ENCODE results near the gene DHRS7. TPM values are rescaled to one million over a fixed set of nuclear protein-coding genes. Genes with fewer than 3 reads are reported as not detected.

DHRS7 gene
- total and polyA plus RNA-seq, 2 donors (not counting 3 experiments of a cell fraction or from before 2014, with no cell fraction given): 28.6 to 29.3 TPM

- FAIRE-seq (no peak), DNase-seq (ENCODE audit: low read depth, low spot score) (no peak)
- Histone ChIP-seq H3K79me2 (ENCODE audit: control insufficient read depth, insufficient read depth, low read length) (peaks cover 83% of the 10 kb centered on the region), H3K4me1 (ENCODE audit: control insufficient read depth, extremely low read depth, insufficient read depth, low read length) (no peaks in the 10 kb centered on the region), H3K27me3 (ENCODE audit: control insufficient read depth in 2 of 2, insufficient read depth in 2 of 2, low read length in 2 of 2) (no peaks in the 10 kb centered on the region), H3K9ac (replicated peaks; ENCODE audit: extremely low read depth, insufficient read depth, low read length) (no peak overlapping the region), H4K20me1 (replicated peaks; ENCODE audit: control insufficient read depth, extremely low read depth, insufficient read depth, low read length) (peaks cover 2% of the 10 kb centered on the region), H3K27ac (ENCODE audit: insufficient read depth, low read depth, low read length) (no peak overlapping the region), H3K4me3 (replicated peaks in 1 of 3; ENCODE audit: insufficient read depth in 1 of 3, low read depth in 1 of 3, low read length in 3 of 3) (no peak overlapping the region), H3K36me3 (ENCODE audit: control insufficient read depth in 2 of 2, extremely low read depth in 1 of 2, insufficient read depth in 2 of 2, low read length in 2 of 2) (peaks cover 0 to 5% of the 10 kb centered on the region in 2 experiments), H3K9me1 (replicated peaks; ENCODE audit: control insufficient read depth, extremely low read depth, insufficient read depth, low read length) (no peaks in the 10 kb centered on the region), H3K9me3 (replicated peaks; ENCODE audit: control insufficient read depth, insufficient read depth, low read length) (no peaks in the 10 kb centered on the region), H3K4me2 (ENCODE audit: insufficient read depth, low read length) (no peak overlapping the region), H2AFZ (ENCODE audit: low read depth, low read length) (no peak overlapping the region)
- POLR2A ChIA-PET: no interaction called here
- TF ChIP-seq POLR2A (IDR thresholded peaks at IDR 0.05; ENCODE audit: low read depth, low read length) (no peak), EZH2 (IDR thresholded peaks at IDR 0.05; ENCODE audit: borderline replicate concordance, low read depth, low read length, severe bottlenecking) (no peak), GATA2 (IDR thresholded peaks at IDR 0.05; ENCODE audit: insufficient read depth, insufficient read length, low read depth, low read length) (no peak), JUN (IDR thresholded peaks at IDR 0.05; ENCODE audit: borderline replicate concordance, insufficient read depth, insufficient read length, low read depth) (no peak), FOS (IDR thresholded peaks at IDR 0.05; ENCODE audit: borderline replicate concordance, insufficient read depth, low read length) (no peak), MAX (IDR thresholded peaks at IDR 0.05; ENCODE audit: insufficient read depth, insufficient read length) (no peak), CTCF (IDR thresholded peaks at IDR 0.05; ENCODE audit: extremely low read depth in 1 of 2, insufficient read depth in 1 of 2, low read depth in 1 of 2, low read length in 2 of 2) (no peak), POLR2AphosphoS5 (IDR thresholded peaks at IDR 0.05; ENCODE audit: insufficient read depth, low read depth, low read length) (no peak), MYC (IDR thresholded peaks at IDR 0.05; ENCODE audit: low read depth, low read length) (no peak)
- dilution Hi-C loops (cut with MboI; ENCODE audit: extremely low pct_ligation_motif_present, low sequenced_read_pairs) (no loop called here), intact Hi-C loops (cut with micrococcal nuclease) (no loop called here)
- CTCF ChIA-PET: no interaction called here
- BruUV-seq (replicated peaks): no TSS peak
Measured at GRCh38 chr14:60102389-60102788, 62.8 kb downstream of the DHRS7 start.
